ENCODE measurements around the gene MTHFR.

MTHFR gene

GRCh38 chr1:11802616-11802972, 3.2 kb downstream of the MTHFR start:
- no peaks in the 10 kb centered on the region for H3K27me3 Mint-ChIP-seq (ENCODE audit: low read depth)
- H3K36me3 Mint-ChIP-seq (ENCODE audit: low read depth): peaks cover 20% of the 10 kb centered on the region
- H3K4me1 Mint-ChIP-seq: peaks cover 48% of the 10 kb centered on the region
- no peak for TF ChIP-seq CTCF (IDR thresholded peaks at IDR 0.05; ENCODE audit: unreplicated experiment in 3 of 3)
- H3K9me3 Mint-ChIP-seq: no peaks in the 10 kb centered on the region
- peak overlapping the region; percentile 91 to 96 (median 96) for H3K27ac Mint-ChIP-seq
- H3K4me3 Mint-ChIP-seq: peak overlapping the region; percentile 93 to 97 (median 93)

- Mint-ChIP-seq H3K9me3 (no peaks in the 10 kb centered on the region), H3K4me3 (peak overlapping the region; percentile 93 to 97 (median 93)), H3K4me1 (peaks cover 43% of the 10 kb centered on the region), H3K27ac (peak overlapping the region in 2 of 3 experiments; percentile 47 to 96), H3K27me3 (ENCODE audit: low read depth) (no peaks in the 10 kb centered on the region), H3K36me3 (ENCODE audit: low read depth) (peaks cover 26% of the 10 kb centered on the region)
- no peak for TF ChIP-seq CTCF (IDR thresholded peaks at IDR 0.05; ENCODE audit: unreplicated experiment in 3 of 3)
Measured at GRCh38 chr1:11800756-11801433, 4.9 kb downstream of the MTHFR start.

GRCh38 chr1:11800391-11800755, 5.4 kb downstream of the MTHFR start:
- H3K27me3 Mint-ChIP-seq (ENCODE audit: low read depth): no peaks in the 10 kb centered on the region
- peak overlapping the region in 1 of 3 experiments; percentile 32 for H3K27ac Mint-ChIP-seq
- H3K4me1 Mint-ChIP-seq: peaks cover 47% of the 10 kb centered on the region
- H3K36me3 Mint-ChIP-seq (ENCODE audit: low read depth): peaks cover 31% of the 10 kb centered on the region
- TF ChIP-seq CTCF (IDR thresholded peaks at IDR 0.05; ENCODE audit: unreplicated experiment in 3 of 3): no peak
- H3K4me3 Mint-ChIP-seq: peak overlapping the region in 1 of 3 experiments; percentile 4
- no peaks in the 10 kb centered on the region for H3K9me3 Mint-ChIP-seq

- Mint-ChIP-seq H3K9me3 (no peaks in the 10 kb centered on the region), H3K27ac (peak overlapping the region in 1 of 3 experiments; percentile 32), H3K27me3 (ENCODE audit: low read depth) (no peaks in the 10 kb centered on the region), H3K4me1 (peaks cover 50% of the 10 kb centered on the region), H3K4me3 (no peak overlapping the region), H3K36me3 (ENCODE audit: low read depth) (peaks cover 36% of the 10 kb centered on the region)
- no peak for TF ChIP-seq CTCF (IDR thresholded peaks at IDR 0.05; ENCODE audit: unreplicated experiment in 3 of 3)
Measured at GRCh38 chr1:11799896-11800295, 5.9 kb downstream of the MTHFR start.

- H3K9me3 Mint-ChIP-seq: no peaks in the 10 kb centered on the region
- no peak overlapping the region for H3K4me3 Mint-ChIP-seq
- H3K27ac Mint-ChIP-seq: no peak overlapping the region
- no peak for TF ChIP-seq CTCF (IDR thresholded peaks at IDR 0.05; ENCODE audit: unreplicated experiment in 3 of 3)
- H3K27me3 Mint-ChIP-seq (ENCODE audit: low read depth): no peaks in the 10 kb centered on the region
- H3K36me3 Mint-ChIP-seq (ENCODE audit: low read depth): peaks cover 43% of the 10 kb centered on the region
- peaks cover 44% of the 10 kb centered on the region for H3K4me1 Mint-ChIP-seq
Measured at GRCh38 chr1:11799099-11799498, 6.7 kb downstream of the MTHFR start.

Measured in nephron (organoid).